Tibial nerve (tissue), 4 donors: ENCODE results near the gene BRSK2. TPM values are rescaled to one million over a fixed set of nuclear protein-coding genes. Genes with fewer than 3 reads are reported as not detected.
A peak's percentile ranks its signal among the peaks of the same experiment; 100 is the strongest.

Experiments
- DNase-seq, 2 donors: peaks; one replicate each; pipeline ENCODE4 v3.0.0-alpha.2; 2019; ENCODE audit warnings: low spot score in 2 of 2
- H3K27ac ChIP-seq, 4 donors: fragments of 200-600 bp; sonication (generic) in 3 of 4; one replicate each; pipeline ENCODE4 v1.5.1; 2017 to 2019; ENCODE audit warnings: mild to moderate bottlenecking in 1 of 4
- H3K27me3 ChIP-seq, 2 donors: fragments of 200-600 bp; sonication (generic) in 1 of 2; one replicate each; pipeline versions ENCODE4 v1.5.1 to v1.6.0; 2017 to 2019
- H3K36me3 ChIP-seq, 3 donors: fragments of 200-600 bp; sonication (generic); one replicate each; pipeline ENCODE4 v1.5.1; 2018 to 2019
- H3K4me1 ChIP-seq, 4 donors: fragments of 200-600 bp; sonication (generic) in 3 of 4; one replicate each; pipeline ENCODE4 v1.5.1; 2017 to 2019
- H3K4me3 ChIP-seq, 4 donors: fragments of 200-600 bp; sonication (generic) in 3 of 4; one replicate each; pipeline ENCODE4 v1.5.1; 2017 to 2019; ENCODE audit warnings: mild to moderate bottlenecking in 1 of 4, moderate library complexity in 1 of 4
- H3K9me3 ChIP-seq, 4 donors: fragments of 200-600 bp; sonication (generic) in 3 of 4; one replicate each; pipeline ENCODE4 v1.5.1; 2017 to 2019
- CTCF ChIP-seq, 5 experiments: fragments of 200-600 bp in 3 of 5; fragments of 450-650 bp in 2 of 5; sonication (generic) in 3 of 5; IDR thresholded peaks; one replicate each; pipeline ENCODE4 v1.5.1; 2016 to 2019; ENCODE audit warnings: antibody characterized with exemption in 5 of 5, mild to moderate bottlenecking in 3 of 5, moderate library complexity in 2 of 5
- EP300 ChIP-seq, 2 donors: sonication (generic); formaldehyde crosslinking; IDR thresholded peaks; one replicate each; pipeline ENCODE4 v1.6.1; 2017; ENCODE audit warnings: antibody characterized with exemption in 2 of 2, mild to moderate bottlenecking in 1 of 2
- POLR2A ChIP-seq, 2 donors: fragments of 450-650 bp; IDR thresholded peaks; one replicate each; pipeline ENCODE4 v1.6.1; 2017; ENCODE audit warnings: antibody characterized with exemption in 2 of 2, mild to moderate bottlenecking in 2 of 2, moderate library complexity in 2 of 2
- WGBS, 2 donors: methylation state at CpG; one replicate each; pipeline ENCODE4 v1.1.5; 2018; 5-methylcytosine and 5-hydroxymethylcytosine counted together
- total RNA-seq, 4 donors: library from RNA; depleted of rRNA; stranded (reverse); fragments of >200 nt; gene quantifications; one replicate each; pipeline ENCODE4 v1.1.0, GENCODE V29; 2016

The BRSK2 gene
- total RNA-seq, 4 donors from 2014 or later: 2.4 to 7.8 (median 4.6) TPM

- Histone ChIP-seq H3K9me3 (no peaks in the 10 kb centered on the region), H3K27me3 (no peaks in the 10 kb centered on the region), H3K27ac (peak overlapping the region in 3 of 4 donors; percentile 4 to 75 (median 37)), H3K36me3 (peaks cover 0 to 19% (median 0%) of the 10 kb centered on the region in 3 donors), H3K4me1 (peaks cover 0 to 61% (median 31%) of the 10 kb centered on the region in 4 donors), H3K4me3 (no peak overlapping the region)
- WGBS, 2 donors: 53 to 69% methylated on average over 13 to 14 of the region's 20 CpGs
- peak in 1 of 2 donors; percentile 8 for TF ChIP-seq EP300 (IDR thresholded peaks at IDR 0.05)
- no peak for TF ChIP-seq POLR2A (IDR thresholded peaks at IDR 0.05)
- DNase-seq: no peak
Measured at GRCh38 chr11:1502954-1503707, 113.4 kb downstream of the BRSK2 start.

GRCh38 chr11:1503708-1504104, 114.0 kb downstream of the BRSK2 start:
- H3K4me3 ChIP-seq: no peak overlapping the region
- no peaks in the 10 kb centered on the region for H3K9me3 ChIP-seq
- TF ChIP-seq POLR2A (IDR thresholded peaks at IDR 0.05) (no peak), CTCF (IDR thresholded peaks at IDR 0.05) (no peak), EP300 (IDR thresholded peaks at IDR 0.05) (no peak)
- no peak for DNase-seq
- no peaks in the 10 kb centered on the region for H3K27me3 ChIP-seq
- H3K36me3 ChIP-seq: peaks cover 0 to 19% (median 0%) of the 10 kb centered on the region in 3 donors
- H3K4me1 ChIP-seq: peaks cover 0 to 65% (median 34%) of the 10 kb centered on the region in 4 donors
- 54 to 61% methylated on average over 7 to 12 of the region's 14 CpGs for WGBS, 2 donors
- H3K27ac ChIP-seq: peak overlapping the region in 3 of 4 donors; percentile 4 to 75 (median 37)

- no peaks in the 10 kb centered on the region for H3K27me3 ChIP-seq
- H3K9me3 ChIP-seq: no peaks in the 10 kb centered on the region
- H3K4me3 ChIP-seq: no peak overlapping the region
- peaks cover 0 to 18% (median 0%) of the 10 kb centered on the region in 3 donors for H3K36me3 ChIP-seq
- H3K4me1 ChIP-seq: peaks cover 0 to 68% (median 35%) of the 10 kb centered on the region in 4 donors
- peak overlapping the region in 2 of 4 donors; percentile 37 to 75 for H3K27ac ChIP-seq
- TF ChIP-seq POLR2A (IDR thresholded peaks at IDR 0.05) (no peak), EP300 (IDR thresholded peaks at IDR 0.05) (no peak), CTCF (IDR thresholded peaks at IDR 0.05) (no peak)
- no peak for DNase-seq
- WGBS, 2 donors: 64 to 81% methylated on average over 9 of the region's 9 CpGs
Measured at GRCh38 chr11:1504138-1504537, 114.4 kb downstream of the BRSK2 start.

- WGBS, 2 donors: 83 to 88% methylated on average over 24 to 28 of the region's 28 CpGs
- no peak overlapping the region for H3K4me3 ChIP-seq
- no peak for TF ChIP-seq EP300 (IDR thresholded peaks at IDR 0.05)
- TF ChIP-seq CTCF (IDR thresholded peaks at IDR 0.05): no peak
- peaks cover 0 to 74% (median 35%) of the 10 kb centered on the region in 4 donors for H3K4me1 ChIP-seq
- H3K27me3 ChIP-seq: no peaks in the 10 kb centered on the region
- H3K27ac ChIP-seq: peak overlapping the region in 1 of 4 donors; percentile 75
- no peaks in the 10 kb centered on the region for H3K9me3 ChIP-seq
- no peak for DNase-seq
- H3K36me3 ChIP-seq: peaks cover 0 to 13% (median 0%) of the 10 kb centered on the region in 3 donors
Measured at GRCh38 chr11:1504581-1505290, 115.0 kb downstream of the BRSK2 start.

- peaks cover 0 to 6% (median 0%) of the 10 kb centered on the region in 3 donors for H3K36me3 ChIP-seq
- WGBS, 2 donors: 80 to 83% methylated on average over 11 of the region's 11 CpGs
Measured at GRCh38 chr11:1505480-1505879, 115.7 kb downstream of the BRSK2 start.

More at GRCh38 chr11:1505480-1505879, 115.7 kb downstream of the BRSK2 start:
- H3K9me3 ChIP-seq: no peaks in the 10 kb centered on the region
- H3K4me3 ChIP-seq: no peak overlapping the region
- TF ChIP-seq CTCF (IDR thresholded peaks at IDR 0.05) (no peak), POLR2A (IDR thresholded peaks at IDR 0.05) (no peak), EP300 (IDR thresholded peaks at IDR 0.05) (no peak)
- no peak overlapping the region for H3K27ac ChIP-seq
- no peak for DNase-seq
- H3K27me3 ChIP-seq: no peaks in the 10 kb centered on the region
- H3K4me1 ChIP-seq: peaks cover 0 to 78% (median 35%) of the 10 kb centered on the region in 4 donors
